ENCODE results near the gene TCTN3. TPM values are rescaled to one million over a fixed set of nuclear protein-coding genes. Genes with fewer than 3 reads are reported as not detected.

The TCTN3 gene
- total RNA-seq, 1 donor from 2014 or later, result 44.3 TPM

DNA sequence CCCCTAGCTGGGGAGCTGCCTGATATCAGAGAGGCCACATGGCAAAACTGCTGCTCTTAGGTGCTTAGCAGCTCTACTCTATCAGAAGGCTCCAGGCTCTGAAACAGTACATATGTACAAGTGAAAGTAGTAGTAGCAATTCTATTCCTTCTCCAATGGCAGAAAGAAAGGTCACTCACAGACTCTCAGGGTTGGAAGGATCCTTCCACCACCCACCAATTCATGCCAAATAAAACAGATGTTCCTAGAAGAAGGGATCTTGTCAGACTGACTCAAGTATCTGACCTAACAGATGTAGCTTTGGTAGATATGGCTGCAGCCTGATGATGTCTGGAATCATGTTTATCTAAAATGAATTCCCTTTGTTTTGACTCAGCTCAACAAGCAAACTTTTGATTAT, 29.2 kb downstream of the TCTN3 start:
- FAIRE-seq (no peak), DNase-seq (ENCODE audit: low read depth) (no peak)
- no peak overlapping the region for H2AFZ ChIP-seq (ENCODE audit: low read depth, low read length)
- Mint-ChIP-seq H3K27me3 (ENCODE audit: low read depth, unreplicated experiment) (no peaks in the 10 kb centered on the region), H3K36me3 (ENCODE audit: low read depth, unreplicated experiment) (peaks cover 7% of the 10 kb centered on the region), H3K9me3 (ENCODE audit: unreplicated experiment) (no peaks in the 10 kb centered on the region), H3K4me3 (ENCODE audit: unreplicated experiment) (no peak overlapping the region), H3K4me1 (ENCODE audit: low read depth, unreplicated experiment) (peaks cover 9% of the 10 kb centered on the region), H3K27ac (ENCODE audit: unreplicated experiment) (no peak overlapping the region)
- no peak overlapping the region for H3K27ac ChIP-seq (ENCODE audit: low read depth, low read length)
- H3K36me3 ChIP-seq (ENCODE audit: insufficient read depth, low read length), result peaks cover 3% of the 10 kb centered on the region
- no peaks in the 10 kb centered on the region for H4K20me1 ChIP-seq (ENCODE audit: insufficient read depth, low read length)
- no peak overlapping the region for H3K4me2 ChIP-seq (ENCODE audit: low read length)
- H3K9me3 ChIP-seq (ENCODE audit: insufficient read depth, low read depth, low read length), result no peaks in the 10 kb centered on the region
- no peak overlapping the region for H3K9ac ChIP-seq (ENCODE audit: low read length)
- TF ChIP-seq, protein P1, sequence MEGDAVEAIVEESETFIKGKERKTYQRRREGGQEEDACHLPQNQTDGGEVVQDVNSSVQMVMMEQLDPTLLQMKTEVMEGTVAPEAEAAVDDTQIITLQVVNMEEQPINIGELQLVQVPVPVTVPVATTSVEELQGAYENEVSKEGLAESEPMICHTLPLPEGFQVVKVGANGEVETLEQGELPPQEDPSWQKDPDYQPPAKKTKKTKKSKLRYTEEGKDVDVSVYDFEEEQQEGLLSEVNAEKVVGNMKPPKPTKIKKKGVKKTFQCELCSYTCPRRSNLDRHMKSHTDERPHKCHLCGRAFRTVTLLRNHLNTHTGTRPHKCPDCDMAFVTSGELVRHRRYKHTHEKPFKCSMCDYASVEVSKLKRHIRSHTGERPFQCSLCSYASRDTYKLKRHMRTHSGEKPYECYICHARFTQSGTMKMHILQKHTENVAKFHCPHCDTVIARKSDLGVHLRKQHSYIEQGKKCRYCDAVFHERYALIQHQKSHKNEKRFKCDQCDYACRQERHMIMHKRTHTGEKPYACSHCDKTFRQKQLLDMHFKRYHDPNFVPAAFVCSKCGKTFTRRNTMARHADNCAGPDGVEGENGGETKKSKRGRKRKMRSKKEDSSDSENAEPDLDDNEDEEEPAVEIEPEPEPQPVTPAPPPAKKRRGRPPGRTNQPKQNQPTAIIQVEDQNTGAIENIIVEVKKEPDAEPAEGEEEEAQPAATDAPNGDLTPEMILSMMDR (IDR thresholded peaks at IDR 0.05; ENCODE audit: insufficient read depth, low read depth, low read length), result no peak
- TF ChIP-seq EZH2 (IDR thresholded peaks at IDR 0.05; ENCODE audit: insufficient read depth, low read length), result no peak
- H3K4me1 ChIP-seq (ENCODE audit: insufficient read depth, low read length), result no peaks in the 10 kb centered on the region
- no peaks in the 10 kb centered on the region for H3K27me3 ChIP-seq (ENCODE audit: insufficient read depth, low read length)
- no peak overlapping the region for H3K4me3 ChIP-seq (ENCODE audit: insufficient read depth, low read depth, low read length)
- no peaks in the 10 kb centered on the region for H3K79me2 ChIP-seq (ENCODE audit: insufficient read depth, low read length)

DNA sequence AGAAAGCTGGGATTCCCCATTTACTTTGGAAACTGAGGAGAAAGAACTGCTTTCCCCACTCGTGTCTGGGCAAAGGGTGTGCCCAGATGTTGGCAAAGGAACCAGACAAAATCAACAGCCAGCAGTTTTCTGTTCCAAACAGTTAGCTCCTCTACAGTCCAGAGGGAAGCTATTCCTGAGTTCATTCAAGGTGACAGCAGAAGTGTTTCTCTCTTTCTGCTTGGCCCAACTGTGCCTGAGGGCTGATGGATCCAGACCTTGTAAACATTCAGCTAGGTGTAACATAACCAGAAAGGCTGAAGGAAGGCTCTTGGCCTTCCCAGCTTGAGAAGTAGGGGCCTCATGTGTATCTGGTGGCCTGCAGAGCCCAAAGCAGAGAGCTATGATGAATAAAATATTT, 30.2 kb downstream of the TCTN3 start:
- Mint-ChIP-seq H3K9me3 (ENCODE audit: unreplicated experiment) (no peaks in the 10 kb centered on the region), H3K4me1 (ENCODE audit: low read depth, unreplicated experiment) (peaks cover 9% of the 10 kb centered on the region), H3K27me3 (ENCODE audit: low read depth, unreplicated experiment) (no peaks in the 10 kb centered on the region), H3K36me3 (ENCODE audit: low read depth, unreplicated experiment) (peaks cover 3% of the 10 kb centered on the region), H3K27ac (ENCODE audit: unreplicated experiment) (no peak overlapping the region), H3K4me3 (ENCODE audit: unreplicated experiment) (no peak overlapping the region)
- no peak for TF ChIP-seq EZH2 (IDR thresholded peaks at IDR 0.05; ENCODE audit: insufficient read depth, low read length)
- TF ChIP-seq, protein P1 (IDR thresholded peaks at IDR 0.05; ENCODE audit: insufficient read depth, low read depth, low read length), result no peak
- FAIRE-seq, result no peak
- Histone ChIP-seq H3K27me3 (ENCODE audit: insufficient read depth, low read length) (no peaks in the 10 kb centered on the region), H3K27ac (ENCODE audit: low read depth, low read length) (no peak overlapping the region), H3K9me3 (ENCODE audit: insufficient read depth, low read depth, low read length) (no peaks in the 10 kb centered on the region), H2AFZ (ENCODE audit: low read depth, low read length) (no peak overlapping the region), H3K4me2 (ENCODE audit: low read length) (no peak overlapping the region), H3K36me3 (ENCODE audit: insufficient read depth, low read length) (no peaks in the 10 kb centered on the region), H4K20me1 (ENCODE audit: insufficient read depth, low read length) (no peaks in the 10 kb centered on the region), H3K79me2 (ENCODE audit: insufficient read depth, low read length) (no peaks in the 10 kb centered on the region), H3K4me3 (ENCODE audit: insufficient read depth, low read depth, low read length) (no peak overlapping the region), H3K9ac (ENCODE audit: low read length) (no peak overlapping the region), H3K4me1 (ENCODE audit: insufficient read depth, low read length) (no peaks in the 10 kb centered on the region)
- no peak for DNase-seq (ENCODE audit: low read depth)

DNA sequence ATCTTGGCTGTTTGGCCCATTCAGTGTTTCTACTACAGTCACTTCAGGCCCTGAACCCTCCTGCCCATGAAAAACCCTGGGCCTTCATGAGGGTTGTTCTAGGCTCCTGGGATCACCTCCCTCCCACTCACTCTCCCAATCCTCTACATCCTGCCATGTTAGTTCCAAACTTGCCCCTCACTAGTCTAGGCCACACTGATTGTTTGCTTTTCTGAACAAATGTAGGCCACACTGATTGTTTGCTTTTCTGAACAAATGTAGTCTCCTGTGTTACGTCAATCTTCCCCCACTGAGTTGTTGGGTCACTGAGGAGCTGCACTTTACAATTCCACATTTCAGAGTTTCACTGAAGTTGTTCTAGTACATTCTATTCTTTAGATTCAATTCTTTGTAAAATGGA, 31.9 kb downstream of the TCTN3 start:
- Histone ChIP-seq H3K36me3 (ENCODE audit: insufficient read depth, low read length) (no peaks in the 10 kb centered on the region), H3K4me3 (ENCODE audit: insufficient read depth, low read depth, low read length) (no peak overlapping the region), H3K79me2 (ENCODE audit: insufficient read depth, low read length) (peaks cover 2% of the 10 kb centered on the region), H3K27ac (ENCODE audit: low read depth, low read length) (no peak overlapping the region), H3K27me3 (ENCODE audit: insufficient read depth, low read length) (no peaks in the 10 kb centered on the region), H3K9me3 (ENCODE audit: insufficient read depth, low read depth, low read length) (no peaks in the 10 kb centered on the region), H4K20me1 (ENCODE audit: insufficient read depth, low read length) (no peaks in the 10 kb centered on the region), H3K9ac (ENCODE audit: low read length) (no peak overlapping the region), H3K4me2 (ENCODE audit: low read length) (no peak overlapping the region), H2AFZ (ENCODE audit: low read depth, low read length) (no peak overlapping the region), H3K4me1 (ENCODE audit: insufficient read depth, low read length) (peaks cover 3% of the 10 kb centered on the region)
- no peak overlapping the region for H3K27ac Mint-ChIP-seq (ENCODE audit: unreplicated experiment)
- TF ChIP-seq, protein P1 (IDR thresholded peaks at IDR 0.05; ENCODE audit: insufficient read depth, low read depth, low read length), result no peak
- no peak for TF ChIP-seq EZH2 (IDR thresholded peaks at IDR 0.05; ENCODE audit: insufficient read depth, low read length)
- no peak overlapping the region for H3K4me3 Mint-ChIP-seq (ENCODE audit: unreplicated experiment)
- H3K9me3 Mint-ChIP-seq (ENCODE audit: unreplicated experiment), result no peaks in the 10 kb centered on the region
- no peaks in the 10 kb centered on the region for H3K27me3 Mint-ChIP-seq (ENCODE audit: low read depth, unreplicated experiment)
- peaks cover 9% of the 10 kb centered on the region for H3K4me1 Mint-ChIP-seq (ENCODE audit: low read depth, unreplicated experiment)
- DNase-seq (ENCODE audit: low read depth), result no peak
- FAIRE-seq, result no peak
- peaks cover 3% of the 10 kb centered on the region for H3K36me3 Mint-ChIP-seq (ENCODE audit: low read depth, unreplicated experiment)
